Measurements from ENCODE around the gene PRKAG2. TPM values are rescaled to one million over a fixed set of nuclear protein-coding genes. Genes with fewer than 3 reads are reported as not detected.

PRKAG2 gene
- total RNA-seq, 2 experiments from 2014 or later = 16.9 to 18.7 TPM

DNA sequence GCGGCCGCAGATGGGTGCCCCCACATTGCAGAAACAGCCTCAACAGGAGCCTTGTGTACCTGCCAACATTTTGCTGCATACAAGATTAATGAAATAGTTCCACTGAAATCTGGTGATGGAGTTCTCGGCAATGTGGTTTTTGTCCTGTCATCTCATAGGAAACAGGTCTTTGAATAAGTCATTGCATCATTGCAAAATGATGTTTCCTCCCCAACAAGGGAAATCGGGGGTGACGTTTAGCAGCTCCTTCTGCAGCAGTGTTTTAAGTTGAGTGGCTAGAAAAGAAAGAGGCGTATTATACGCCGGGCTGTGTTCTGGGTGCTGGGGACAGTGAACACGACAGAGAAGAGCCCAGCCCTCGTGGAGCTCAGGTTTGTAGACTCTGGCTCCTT lies 177.0 kb downstream of the PRKAG2 start:
- Mint-ChIP-seq H3K36me3 (ENCODE audit: low read depth) (no peaks in the 10 kb centered on the region), H3K9me3 (no peaks in the 10 kb centered on the region), H3K4me3 (no peak overlapping the region), H3K27ac (no peak overlapping the region), H3K27me3 (ENCODE audit: low read depth) (no peaks in the 10 kb centered on the region), H3K4me1 (ENCODE audit: low read depth) (peaks cover 4% of the 10 kb centered on the region)
- CTCF ChIA-PET = interaction anchor here (0.6 kb wide), 1 partner anchor 354 kb away, joined by 3 read pairs; no protein-coding TSS in a partner anchor
- intact Hi-C loops (cut with micrococcal nuclease) = no loop called here
- no peak for DNase-seq

GRCh38 chr7:151699147-151699927 lies 177.6 kb downstream of the PRKAG2 start:
- Mint-ChIP-seq H3K4me1 (ENCODE audit: low read depth) (peaks cover 4% of the 10 kb centered on the region), H3K27ac (no peak overlapping the region), H3K36me3 (ENCODE audit: low read depth) (no peaks in the 10 kb centered on the region), H3K4me3 (no peak overlapping the region), H3K9me3 (no peaks in the 10 kb centered on the region), H3K27me3 (ENCODE audit: low read depth) (no peaks in the 10 kb centered on the region)
- DNase-seq = no peak
- CTCF ChIA-PET = no interaction called here
- intact Hi-C loops (cut with micrococcal nuclease) = no loop called here

DNA sequence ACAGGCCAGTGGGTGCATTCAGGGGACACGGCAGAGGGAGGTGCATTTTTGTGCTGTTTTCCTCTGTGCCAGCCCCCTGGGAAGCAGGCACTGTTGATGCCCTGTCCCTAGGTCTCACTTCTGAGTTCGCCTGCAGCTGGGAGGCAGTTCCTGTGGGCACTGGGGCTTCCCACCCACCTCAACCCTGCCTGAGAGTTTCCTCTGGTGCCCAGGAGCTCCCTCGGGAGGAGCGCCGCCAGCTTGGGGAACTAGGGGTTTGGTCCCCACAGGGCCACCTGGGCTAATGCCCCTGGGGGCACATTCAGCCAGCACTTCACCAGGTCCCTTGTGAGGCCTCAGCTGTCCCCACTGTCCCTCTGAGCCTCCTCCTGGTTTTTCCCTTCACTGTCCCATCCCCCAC lies 179.0 kb downstream of the PRKAG2 start:
- Mint-ChIP-seq H3K27me3 (ENCODE audit: low read depth) (no peaks in the 10 kb centered on the region), H3K27ac (no peak overlapping the region), H3K4me1 (ENCODE audit: low read depth) (peaks cover 4% of the 10 kb centered on the region), H3K36me3 (ENCODE audit: low read depth) (no peaks in the 10 kb centered on the region), H3K4me3 (no peak overlapping the region), H3K9me3 (no peaks in the 10 kb centered on the region)
- CTCF ChIA-PET = interaction anchor here (1.2 kb wide), 1 partner anchor 8 kb away, joined by 4 read pairs; no protein-coding TSS in a partner anchor
- intact Hi-C loops (cut with micrococcal nuclease) = no loop called here
- no peak for DNase-seq

- no peak for DNase-seq
- Mint-ChIP-seq H3K9me3 (no peaks in the 10 kb centered on the region), H3K4me3 (no peak overlapping the region), H3K27me3 (ENCODE audit: low read depth) (no peaks in the 10 kb centered on the region), H3K4me1 (ENCODE audit: low read depth) (peaks cover 4% of the 10 kb centered on the region), H3K36me3 (ENCODE audit: low read depth) (no peaks in the 10 kb centered on the region), H3K27ac (no peak overlapping the region)
- CTCF ChIA-PET = interaction anchor here (1.2 kb wide), 1 partner anchor 9 kb away, joined by 4 read pairs; no protein-coding TSS in a partner anchor
- intact Hi-C loops (cut with micrococcal nuclease) = no loop called here
These were observed 179.4 kb downstream of the PRKAG2 start for GRCh38 chr7:151697515-151697895.

DNA sequence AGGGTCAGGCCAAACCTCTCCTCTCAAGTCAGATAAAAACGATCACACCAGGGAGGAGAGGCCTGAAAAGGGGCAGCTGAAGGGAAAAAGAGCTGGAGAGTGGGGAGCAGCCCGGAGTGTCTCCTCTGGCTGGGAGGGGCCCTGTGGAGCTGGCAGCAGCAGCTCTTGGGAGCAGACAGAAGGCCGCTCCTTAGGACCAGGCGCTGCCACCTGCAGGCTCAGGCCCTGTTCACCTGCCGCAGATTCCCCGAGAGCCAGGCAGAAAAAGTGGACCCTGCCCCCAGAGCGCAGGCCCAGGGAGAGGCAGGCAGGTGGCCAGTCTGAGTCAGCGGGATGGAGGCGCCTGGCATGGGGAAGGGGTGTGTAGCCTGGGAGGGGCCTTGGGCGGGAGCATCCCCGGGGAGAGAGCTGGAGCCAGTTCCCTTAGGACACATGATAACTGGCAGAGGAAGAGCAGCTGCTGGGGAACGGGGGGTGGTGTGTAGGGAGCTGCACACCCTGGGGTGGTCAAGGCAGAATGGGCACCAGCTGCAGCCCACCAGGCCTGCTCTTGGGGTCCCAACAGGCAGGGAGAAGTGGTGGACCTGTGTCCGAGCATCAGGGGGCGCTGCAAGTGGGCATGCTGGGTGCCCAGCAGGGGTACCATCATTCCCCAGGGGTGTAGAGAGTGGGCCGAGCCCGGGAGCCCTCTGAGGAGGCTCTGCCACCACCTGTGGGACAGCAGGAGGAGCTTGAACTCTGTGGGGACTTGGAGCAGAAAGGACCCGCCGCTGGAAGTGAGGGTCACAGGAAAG lies 180.0 kb downstream of the PRKAG2 start:
- Mint-ChIP-seq H3K4me3 (no peak overlapping the region), H3K27me3 (ENCODE audit: low read depth) (no peaks in the 10 kb centered on the region), H3K27ac (no peak overlapping the region), H3K9me3 (no peaks in the 10 kb centered on the region), H3K36me3 (ENCODE audit: low read depth) (no peaks in the 10 kb centered on the region), H3K4me1 (ENCODE audit: low read depth) (peaks cover 4% of the 10 kb centered on the region)
- CTCF ChIA-PET = interaction anchor here (1.2 kb wide), 1 partner anchor 9 kb away, joined by 4 read pairs; no protein-coding TSS in a partner anchor
- intact Hi-C loops (cut with micrococcal nuclease) = no loop called here
- DNase-seq = no peak

DNA sequence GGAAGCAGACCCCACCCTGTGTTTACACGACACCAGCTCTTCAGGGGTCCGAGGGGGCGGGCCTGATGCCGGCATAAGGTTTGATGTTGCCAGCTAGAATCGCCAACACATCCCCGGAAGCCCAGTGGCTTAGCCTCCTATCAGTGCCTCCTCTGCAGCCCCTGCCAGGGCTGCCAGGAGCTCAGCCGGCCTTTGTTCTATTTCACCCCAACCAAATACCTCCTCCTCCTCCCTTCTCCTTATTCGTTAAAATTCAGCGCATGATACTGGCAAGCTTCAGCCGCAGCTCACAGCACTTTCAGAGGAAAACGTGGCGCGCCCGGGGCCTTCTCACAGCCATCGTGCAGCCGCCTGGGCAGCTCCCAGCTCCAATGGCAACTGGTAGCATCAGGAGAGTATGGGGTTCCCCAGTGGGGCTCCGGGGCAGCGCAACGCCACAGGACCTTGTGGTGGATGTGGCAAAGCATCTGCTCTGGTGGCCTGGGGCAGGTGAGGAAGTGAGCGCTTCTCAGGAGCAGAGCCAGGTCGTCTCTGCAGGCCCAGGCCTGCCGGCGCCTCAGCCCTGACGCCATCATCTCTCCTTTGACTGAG lies 180.9 kb downstream of the PRKAG2 start:
- Mint-ChIP-seq H3K27ac (no peak overlapping the region), H3K4me3 (no peak overlapping the region), H3K36me3 (ENCODE audit: low read depth) (no peaks in the 10 kb centered on the region), H3K27me3 (ENCODE audit: low read depth) (no peaks in the 10 kb centered on the region), H3K4me1 (ENCODE audit: low read depth) (peaks cover 4% of the 10 kb centered on the region), H3K9me3 (no peaks in the 10 kb centered on the region)
- intact Hi-C loops (cut with micrococcal nuclease) = no loop called here
- DNase-seq = no peak
- CTCF ChIA-PET = no interaction called here

- H3K27ac Mint-ChIP-seq = no peak overlapping the region
- H3K4me3 Mint-ChIP-seq = no peak overlapping the region
These were observed 181.9 kb downstream of the PRKAG2 start for GRCh38 chr7:151694828-151695580.

DNA sequence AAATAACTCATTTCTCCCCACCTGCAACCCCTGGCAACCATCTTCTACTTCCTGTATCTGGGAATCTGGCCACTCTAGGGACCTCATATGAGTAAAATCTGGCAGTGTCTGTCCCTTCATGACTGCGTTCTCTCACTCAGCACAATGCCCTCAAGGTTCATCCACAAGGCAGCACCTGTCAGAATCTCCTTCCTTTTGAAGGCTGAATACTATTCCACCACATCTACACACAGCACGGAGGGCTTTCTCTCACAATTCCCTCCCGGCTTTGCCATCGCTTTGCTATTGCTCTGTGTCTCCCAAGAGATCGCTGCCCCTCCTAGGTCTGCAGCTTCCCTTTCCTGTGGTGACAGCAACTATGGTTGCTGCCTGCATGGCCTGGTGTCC lies 182.5 kb downstream of the PRKAG2 start:
- H3K27me3 Mint-ChIP-seq (ENCODE audit: low read depth) = no peaks in the 10 kb centered on the region
- CTCF ChIA-PET = no interaction called here
- DNase-seq = no peak
- no peak overlapping the region for H3K4me3 Mint-ChIP-seq
- intact Hi-C loops (cut with micrococcal nuclease) = no loop called here
- H3K36me3 Mint-ChIP-seq (ENCODE audit: low read depth) = no peaks in the 10 kb centered on the region
- no peak overlapping the region for H3K27ac Mint-ChIP-seq
- H3K9me3 Mint-ChIP-seq = no peaks in the 10 kb centered on the region
- H3K4me1 Mint-ChIP-seq (ENCODE audit: low read depth) = peaks cover 4% of the 10 kb centered on the region

More at GRCh38 chr7:151694828-151695580, 181.9 kb downstream of the PRKAG2 start:
- CTCF ChIA-PET = interaction anchor here (0.7 kb wide), 1 partner anchor 378 kb away, joined by 4 read pairs; no protein-coding TSS in a partner anchor
- Mint-ChIP-seq H3K4me1 (ENCODE audit: low read depth) (peaks cover 4% of the 10 kb centered on the region), H3K27me3 (ENCODE audit: low read depth) (no peaks in the 10 kb centered on the region), H3K36me3 (ENCODE audit: low read depth) (no peaks in the 10 kb centered on the region), H3K9me3 (no peaks in the 10 kb centered on the region)
- no peak for DNase-seq
- intact Hi-C loops (cut with micrococcal nuclease) = no loop called here

GRCh38 chr7:151693140-151693539 lies 183.8 kb downstream of the PRKAG2 start:
- Mint-ChIP-seq H3K4me3 (no peak overlapping the region), H3K9me3 (no peaks in the 10 kb centered on the region), H3K4me1 (ENCODE audit: low read depth) (peaks cover 4% of the 10 kb centered on the region), H3K27ac (no peak overlapping the region), H3K36me3 (ENCODE audit: low read depth) (no peaks in the 10 kb centered on the region), H3K27me3 (ENCODE audit: low read depth) (no peaks in the 10 kb centered on the region)
- CTCF ChIA-PET = interaction anchor here (1.7 kb wide), 1 partner anchor 60 kb away, joined by 5 read pairs; no protein-coding TSS in a partner anchor
- intact Hi-C loops (cut with micrococcal nuclease) = no loop called here
- no peak for DNase-seq

GRCh38 chr7:151692721-151693120 lies 184.2 kb downstream of the PRKAG2 start:
- peaks cover 4% of the 10 kb centered on the region for H3K4me1 Mint-ChIP-seq (ENCODE audit: low read depth)
- DNase-seq = no peak
- no peak overlapping the region for H3K27ac Mint-ChIP-seq
- H3K36me3 Mint-ChIP-seq (ENCODE audit: low read depth) = no peaks in the 10 kb centered on the region
- intact Hi-C loops (cut with micrococcal nuclease) = no loop called here
- CTCF ChIA-PET = interaction anchor here (1.7 kb wide), 1 partner anchor 60 kb away, joined by 5 read pairs; no protein-coding TSS in a partner anchor
- H3K9me3 Mint-ChIP-seq = no peaks in the 10 kb centered on the region
- H3K27me3 Mint-ChIP-seq (ENCODE audit: low read depth) = no peaks in the 10 kb centered on the region
- H3K4me3 Mint-ChIP-seq = no peak overlapping the region

DNA sequence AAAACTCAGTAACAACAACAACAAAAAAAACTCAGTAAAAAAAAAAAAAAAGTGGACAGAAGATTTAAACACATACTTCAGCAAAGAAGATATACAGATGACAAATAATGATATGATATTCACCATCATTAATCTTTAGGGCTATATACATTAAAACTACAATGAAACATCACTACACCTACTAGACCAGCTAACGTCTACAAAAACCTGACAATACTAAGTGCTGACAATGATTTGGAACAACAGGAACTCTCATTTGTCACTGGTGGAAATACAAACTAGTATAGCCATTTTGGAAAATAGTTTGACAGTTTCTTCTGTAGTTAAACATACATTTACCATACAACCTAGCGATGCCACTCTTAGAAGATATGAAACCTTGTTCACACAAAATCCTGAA lies 185.5 kb downstream of the PRKAG2 start:
- no peak for DNase-seq
- Mint-ChIP-seq H3K4me3 (no peak overlapping the region), H3K9me3 (no peaks in the 10 kb centered on the region), H3K36me3 (ENCODE audit: low read depth) (no peaks in the 10 kb centered on the region), H3K27ac (no peak overlapping the region), H3K27me3 (ENCODE audit: low read depth) (no peaks in the 10 kb centered on the region), H3K4me1 (ENCODE audit: low read depth) (peaks cover 4% of the 10 kb centered on the region)
- CTCF ChIA-PET = interaction anchor here (0.6 kb wide), 2 partner anchors 355 to 883 kb away, joined by 3 to 4 read pairs; no protein-coding TSS in a partner anchor
- intact Hi-C loops (cut with micrococcal nuclease) = no loop called here

- Mint-ChIP-seq H3K4me1 (ENCODE audit: low read depth) (peaks cover 4% of the 10 kb centered on the region), H3K27me3 (ENCODE audit: low read depth) (no peaks in the 10 kb centered on the region), H3K27ac (no peak overlapping the region), H3K36me3 (ENCODE audit: low read depth) (no peaks in the 10 kb centered on the region), H3K9me3 (no peaks in the 10 kb centered on the region), H3K4me3 (no peak overlapping the region)
- CTCF ChIA-PET = interaction anchor here (0.7 kb wide), 1 partner anchor 14 kb away, joined by 3 read pairs; no protein-coding TSS in a partner anchor
- intact Hi-C loops (cut with micrococcal nuclease) = no loop called here
- DNase-seq = no peak
These were observed 186.3 kb downstream of the PRKAG2 start for GRCh38 chr7:151690606-151691005.
